HG02885 (cell line): ENCODE measurements around the gene TUBB4B.

Experiments
- ATAC-seq: cut with Tn5 transposase; IDR thresholded peaks from one replicate; pipeline ENCODE4 v1.9.1; 2021; ENCODE audit warnings: mild to moderate bottlenecking; ENCODE audit not compliant: unreplicated experiment, poor library complexity

The TUBB4B gene

GRCh38 chr9:137211532-137211931 lies 29.6 kb upstream of the TUBB4B start:
- no peak for ATAC-seq

GRCh38 chr9:137212520-137212919 lies 28.6 kb upstream of the TUBB4B start:
- no peak for ATAC-seq

GRCh38 chr9:137213160-137214060 lies 27.7 kb upstream of the TUBB4B start:
- ATAC-seq: no peak

GRCh38 chr9:137214620-137215019 lies 26.5 kb upstream of the TUBB4B start:
- ATAC-seq: no peak

GRCh38 chr9:137215196-137215986 lies 25.7 kb upstream of the TUBB4B start:
- ATAC-seq: no peak

- ATAC-seq: no peak
These were observed 24.7 kb upstream of the TUBB4B start for GRCh38 chr9:137216188-137216965.

- ATAC-seq: no peak
These were observed 23.5 kb upstream of the TUBB4B start for GRCh38 chr9:137217276-137218211.

GRCh38 chr9:137218212-137218753 lies 22.8 kb upstream of the TUBB4B start:
- ATAC-seq: no peak

- ATAC-seq: no peak
These were observed 22.3 kb upstream of the TUBB4B start for GRCh38 chr9:137218754-137219271.

- no peak for ATAC-seq
These were observed 21.2 kb upstream of the TUBB4B start for GRCh38 chr9:137219757-137220316.

GRCh38 chr9:137220317-137221094 lies 20.6 kb upstream of the TUBB4B start:
- ATAC-seq: no peak

GRCh38 chr9:137221095-137221505 lies 20.0 kb upstream of the TUBB4B start:
- ATAC-seq: no peak

- ATAC-seq: no peak
These were observed 19.5 kb upstream of the TUBB4B start for GRCh38 chr9:137221506-137222111.

GRCh38 chr9:137222190-137223077 lies 18.7 kb upstream of the TUBB4B start, which contains the start of gene RNF208:
Gene RNF208 (minus strand): TSS chr9:137222240. CDS start chr9:137221212, 1,028 bp downstream.
- ATAC-seq: no peak

- ATAC-seq: peak; percentile 80
These were observed 17.8 kb upstream of the TUBB4B start for GRCh38 chr9:137223078-137223970.
